Measurements from ENCODE around the gene ZNF264. TPM values are rescaled to one million over a fixed set of nuclear protein-coding genes. Genes with fewer than 3 reads are reported as not detected.

Gene ZNF264
- total and polyA plus RNA-seq, 9 donors = 7.0 to 56.6 (median 40.7) TPM

- Histone ChIP-seq H3K9me3 (peaks cover 15 to 53% of the 10 kb centered on the region in 2 donors), H3K27ac (no peak overlapping the region), H3K4me1 (ENCODE audit: insufficient read depth) (no peaks in the 10 kb centered on the region), H3K36me3 (peaks cover 5% of the 10 kb centered on the region), H3K4me3 (no peak overlapping the region), H3K27me3 (no peaks in the 10 kb centered on the region)
- TF ChIP-seq CTCF (IDR thresholded peaks at IDR 0.05) = no peak
- TF ChIP-seq POLR2A (IDR thresholded peaks at IDR 0.05) = no peak
- no peak for TF ChIP-seq EP300 (IDR thresholded peaks at IDR 0.05)
- DNase-seq = no peak
- intact Hi-C loops (cut with DNase I) = no loop called here
- WGBS, 3 donors = 94 to 97% (median 94%) methylated on average over 7 of the region's 7 CpGs
Measured at GRCh38 chr19:57212109-57212508, 20.8 kb downstream of the ZNF264 start.

GRCh38 chr19:57227502-57227901 is 36.2 kb downstream of the ZNF264 start:
- intact Hi-C loops (cut with DNase I) = loop anchor here in 1 of 4 donors (2.0 kb wide), 1 partner anchor 27 kb away; no protein-coding TSS in a partner anchor

DNA sequence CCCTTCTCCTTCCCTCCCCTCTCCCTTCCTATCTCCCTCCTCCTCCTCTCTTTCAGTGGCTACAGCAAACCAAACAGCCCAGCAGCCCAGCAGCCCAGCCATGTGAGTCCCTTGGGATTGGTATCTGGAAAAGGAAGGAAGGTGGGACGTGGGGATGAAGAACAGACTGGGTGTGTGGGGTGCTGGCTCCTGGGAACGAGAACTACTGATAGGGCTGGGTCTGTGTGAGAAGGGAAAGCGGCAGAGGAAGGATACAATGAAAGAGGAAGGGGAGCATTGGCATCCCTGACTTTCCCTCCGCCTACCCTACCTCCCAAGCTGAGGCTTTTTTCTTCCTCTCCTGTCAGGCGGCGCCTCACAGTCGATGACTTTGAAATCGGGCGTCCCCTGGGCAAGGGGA is 40.4 kb downstream of the ZNF264 start:
- 63 to 71% (median 70%) methylated on average over 9 of the region's 9 CpGs for WGBS, 3 donors
- intact Hi-C loops (cut with DNase I) = no loop called here

More at GRCh38 chr19:57227502-57227901, 36.2 kb downstream of the ZNF264 start:
- WGBS, 3 donors = 56 to 75% (median 67%) methylated on average over 5 of the region's 5 CpGs
- H3K9me3 ChIP-seq = no peaks in the 10 kb centered on the region
- DNase-seq = no peak
- H3K36me3 ChIP-seq = no peaks in the 10 kb centered on the region
- H3K4me3 ChIP-seq = no peak overlapping the region
- H3K27ac ChIP-seq = no peak overlapping the region
- TF ChIP-seq CTCF (IDR thresholded peaks at IDR 0.05) = no peak
- TF ChIP-seq EP300 (IDR thresholded peaks at IDR 0.05) = no peak
- TF ChIP-seq POLR2A (IDR thresholded peaks at IDR 0.05) = no peak
- H3K27me3 ChIP-seq = no peaks in the 10 kb centered on the region
- no peaks in the 10 kb centered on the region for H3K4me1 ChIP-seq (ENCODE audit: insufficient read depth)

GRCh38 chr19:57233207-57233606 is 41.9 kb downstream of the ZNF264 start:
- 83 to 100% (median 100%) methylated on average over 1 of the region's 1 CpG for WGBS, 3 donors
- Histone ChIP-seq H3K9me3 (no peaks in the 10 kb centered on the region), H3K4me3 (no peak overlapping the region), H3K27me3 (no peaks in the 10 kb centered on the region), H3K27ac (no peak overlapping the region), H3K4me1 (ENCODE audit: insufficient read depth) (no peaks in the 10 kb centered on the region), H3K36me3 (no peaks in the 10 kb centered on the region)
- intact Hi-C loops (cut with DNase I) = no loop called here
- no peak for DNase-seq
- TF ChIP-seq POLR2A (IDR thresholded peaks at IDR 0.05) = no peak
- no peak for TF ChIP-seq EP300 (IDR thresholded peaks at IDR 0.05)
- TF ChIP-seq CTCF (IDR thresholded peaks at IDR 0.05) = no peak

More for the DNA sequence above, 40.4 kb downstream of the ZNF264 start:
- Histone ChIP-seq H3K9me3 (no peaks in the 10 kb centered on the region), H3K36me3 (no peaks in the 10 kb centered on the region), H3K27ac (no peak overlapping the region), H3K4me3 (no peak overlapping the region), H3K4me1 (ENCODE audit: insufficient read depth) (no peaks in the 10 kb centered on the region), H3K27me3 (no peaks in the 10 kb centered on the region)
- TF ChIP-seq EP300 (IDR thresholded peaks at IDR 0.05) (no peak), CTCF (IDR thresholded peaks at IDR 0.05) (no peak), POLR2A (IDR thresholded peaks at IDR 0.05) (no peak)
- no peak for DNase-seq

All from ovary (tissue), 9 donors.